ENCODE results near the gene TANGO2. TPM values are rescaled to one million over a fixed set of nuclear protein-coding genes. Genes with fewer than 3 reads are reported as not detected.

TANGO2 gene
- 29.6 and 36.3 TPM in 2 replicates for total RNA-seq (2014; rRNA removed; shearing (Covaris generic))

GRCh38 chr22:20020533-20021195, at the start of gene TANGO2:
Gene TANGO2 (plus strand): TSS chr22:20021110. CDS start chr22:20036799, 15,689 bp downstream.
- DNase-seq (ENCODE audit: low spot score) = peak; percentile 61

- no peak for DNase-seq (ENCODE audit: low spot score)
Observed at GRCh38 chr22:19971276-19972124, 49.4 kb upstream of the TANGO2 start.

- no peak for DNase-seq (ENCODE audit: low spot score)
Observed at GRCh38 chr22:19972251-19972650, 48.7 kb upstream of the TANGO2 start.

GRCh38 chr22:19972652-19973550, 48.0 kb upstream of the TANGO2 start:
- no peak for DNase-seq (ENCODE audit: low spot score)

- no peak for DNase-seq (ENCODE audit: low spot score)
Observed at GRCh38 chr22:19973551-19974267, 47.2 kb upstream of the TANGO2 start.

- DNase-seq (ENCODE audit: low spot score) = peak; percentile 67
Observed at GRCh38 chr22:19974268-19974861, 46.5 kb upstream of the TANGO2 start.

GRCh38 chr22:19974935-19975706, 45.8 kb upstream of the TANGO2 start:
- peak; percentile 62 for DNase-seq (ENCODE audit: low spot score)

- DNase-seq (ENCODE audit: low spot score) = no peak
Observed at GRCh38 chr22:19975707-19976035, 45.2 kb upstream of the TANGO2 start.

GRCh38 chr22:19976671-19977070, 44.2 kb upstream of the TANGO2 start:
- no peak for DNase-seq (ENCODE audit: low spot score)

- no peak for DNase-seq (ENCODE audit: low spot score)
Observed at GRCh38 chr22:19977296-19978243, 43.3 kb upstream of the TANGO2 start.

- DNase-seq (ENCODE audit: low spot score) = no peak
Observed at GRCh38 chr22:19978748-19979147, 42.2 kb upstream of the TANGO2 start.

GRCh38 chr22:19979712-19980493, 41.0 kb upstream of the TANGO2 start:
- no peak for DNase-seq (ENCODE audit: low spot score)

- DNase-seq (ENCODE audit: low spot score) = no peak
Observed at GRCh38 chr22:19980766-19981165, 40.1 kb upstream of the TANGO2 start.

- no peak for DNase-seq (ENCODE audit: low spot score)
Observed at GRCh38 chr22:19981171-19981960, 39.5 kb upstream of the TANGO2 start.

GRCh38 chr22:19981961-19982920, 38.7 kb upstream of the TANGO2 start:
- no peak for DNase-seq (ENCODE audit: low spot score)

GRCh38 chr22:19982991-19983578, 37.8 kb upstream of the TANGO2 start:
- DNase-seq (ENCODE audit: low spot score) = no peak
